Measurements from ENCODE around the gene RASIP1. TPM values are rescaled to one million over a fixed set of nuclear protein-coding genes. Genes with fewer than 3 reads are reported as not detected.
"Not testable (repeated sequence)": the region's sequence is repeated elsewhere in the genome, so short reads cannot be mapped to it uniquely, and the experiment has no call there.

Gene RASIP1
- polyA plus RNA-seq (2012; ENCODE audit: missing spikeins): not detected

- FAIRE-seq (no peak), DNase-seq (ENCODE audit: insufficient read length) (no peak)
- no peak for TF ChIP-seq TAF1 (IDR thresholded peaks at IDR 0.05; ENCODE audit: borderline replicate concordance, low read depth, low read length)
- TF ChIP-seq POLR2A (IDR thresholded peaks at IDR 0.05; ENCODE audit: low read depth, low read length): no peak
- TF ChIP-seq POLR2AphosphoS5 (IDR thresholded peaks at IDR 0.05; ENCODE audit: low read depth, low read length): no peak
These were observed at the start of gene RASIP1 for GRCh38 chr19:48740164-48740972. Gene RASIP1 (minus strand): TSS chr19:48740610. CDS start chr19:48740282, 328 bp downstream.

GRCh38 chr19:48787331-48787730, 46.9 kb upstream of the RASIP1 start:
- not testable (repeated sequence) for FAIRE-seq; DNase-seq (ENCODE audit: insufficient read length)

GRCh38 chr19:48786422-48786821, 46.0 kb upstream of the RASIP1 start:
- not testable (repeated sequence) for FAIRE-seq; DNase-seq (ENCODE audit: insufficient read length)

DNA sequence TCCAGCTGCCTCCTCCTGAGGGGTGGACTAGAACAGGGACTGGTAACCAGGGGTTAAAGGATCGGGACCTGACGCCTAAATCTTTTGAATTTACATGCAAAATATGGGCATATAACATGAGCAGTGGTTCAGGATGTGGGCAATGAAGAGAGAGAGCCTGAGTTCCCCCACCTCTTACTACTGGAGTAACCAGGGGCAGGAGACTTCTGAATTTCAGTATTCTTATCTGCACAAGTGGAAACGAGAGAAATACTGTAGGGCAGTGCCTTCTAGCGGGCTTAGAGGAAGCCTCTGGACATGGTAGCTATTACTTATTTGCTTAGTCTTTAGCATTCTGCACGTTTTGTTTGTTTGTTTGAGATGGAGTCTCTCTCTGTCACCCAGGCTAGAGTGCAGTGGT, 44.1 kb upstream of the RASIP1 start:
- DNase-seq (ENCODE audit: insufficient read length) (no peak), FAIRE-seq (no peak)
- TF ChIP-seq POLR2A (IDR thresholded peaks at IDR 0.05; ENCODE audit: low read depth, low read length) (no peak), POLR2AphosphoS5 (IDR thresholded peaks at IDR 0.05; ENCODE audit: low read depth, low read length) (no peak), TAF1 (IDR thresholded peaks at IDR 0.05; ENCODE audit: borderline replicate concordance, low read depth, low read length) (no peak)

DNA sequence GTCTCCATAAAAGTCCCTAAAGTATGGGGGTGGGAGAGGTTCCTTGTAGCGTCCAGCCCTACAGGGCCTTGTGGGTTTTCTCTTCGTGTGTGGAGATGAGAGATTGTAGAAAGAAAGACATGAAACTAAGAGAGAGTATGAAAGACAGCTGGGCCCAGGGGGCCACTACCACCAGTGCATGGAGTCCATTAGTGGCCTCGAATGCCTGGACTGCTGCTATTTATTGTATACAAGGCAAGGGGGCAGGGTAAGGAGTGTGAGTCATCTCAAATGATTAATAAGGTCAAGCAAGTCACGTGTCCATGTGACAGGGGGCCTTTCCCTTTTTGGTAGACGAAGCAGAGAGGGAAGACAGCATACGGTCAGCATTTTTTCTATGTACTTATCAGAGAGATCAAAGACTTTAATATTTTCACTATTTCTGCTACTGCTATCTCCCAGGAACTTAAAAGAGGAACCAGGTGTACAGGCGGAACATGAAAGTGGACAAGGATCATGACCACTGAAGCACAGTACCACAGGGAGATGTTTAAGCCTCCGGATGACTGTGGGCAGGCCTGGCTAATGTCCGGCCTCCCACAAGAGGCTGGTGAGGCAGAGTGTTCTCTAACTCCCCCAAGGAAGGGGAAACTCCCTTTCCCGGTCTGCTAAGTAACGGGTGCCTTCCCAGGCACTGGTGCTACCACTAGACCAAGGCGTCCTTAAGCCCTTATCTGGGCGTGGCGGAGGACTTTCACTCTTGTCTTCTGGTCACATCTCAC, 40.4 kb upstream of the RASIP1 start:
- DNase-seq (ENCODE audit: insufficient read length): no peak
- peak; percentile 21 for FAIRE-seq
- TF ChIP-seq POLR2A (IDR thresholded peaks at IDR 0.05; ENCODE audit: low read depth, low read length): no peak
- TF ChIP-seq TAF1 (IDR thresholded peaks at IDR 0.05; ENCODE audit: borderline replicate concordance, low read depth, low read length): no peak
- TF ChIP-seq POLR2AphosphoS5 (IDR thresholded peaks at IDR 0.05; ENCODE audit: low read depth, low read length): no peak

- DNase-seq (ENCODE audit: insufficient read length) (no peak), FAIRE-seq (no peak)
- TF ChIP-seq POLR2AphosphoS5 (IDR thresholded peaks at IDR 0.05; ENCODE audit: low read depth, low read length) (no peak), POLR2A (IDR thresholded peaks at IDR 0.05; ENCODE audit: low read depth, low read length) (no peak), TAF1 (IDR thresholded peaks at IDR 0.05; ENCODE audit: borderline replicate concordance, low read depth, low read length) (no peak)
These were observed 39.2 kb upstream of the RASIP1 start for GRCh38 chr19:48779636-48780035.

- FAIRE-seq (no peak), DNase-seq (ENCODE audit: insufficient read length) (no peak)
- TF ChIP-seq POLR2A (IDR thresholded peaks at IDR 0.05; ENCODE audit: low read depth, low read length): no peak
- no peak for TF ChIP-seq POLR2AphosphoS5 (IDR thresholded peaks at IDR 0.05; ENCODE audit: low read depth, low read length)
- no peak for TF ChIP-seq TAF1 (IDR thresholded peaks at IDR 0.05; ENCODE audit: borderline replicate concordance, low read depth, low read length)
These were observed 37.3 kb upstream of the RASIP1 start for GRCh38 chr19:48777720-48778119.

DNA sequence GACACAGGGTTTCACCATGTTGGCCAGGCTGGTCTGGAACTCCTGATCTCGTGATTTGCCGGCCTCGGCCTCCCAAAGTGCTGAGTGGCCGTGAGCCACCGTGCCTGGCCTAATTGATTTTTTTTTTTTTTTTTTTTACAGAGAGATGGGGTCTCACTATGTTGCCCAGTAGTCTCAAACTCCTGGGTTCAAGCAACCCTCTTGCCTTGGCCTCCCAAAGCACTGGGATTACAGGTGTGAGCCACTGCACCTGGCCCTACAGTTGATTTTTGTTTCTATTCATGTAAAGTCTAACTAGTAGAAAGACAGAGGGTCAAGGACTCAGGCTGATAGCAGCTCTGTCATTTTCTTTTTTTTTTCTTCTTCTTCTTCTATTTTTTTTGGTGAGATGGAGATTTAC, 36.7 kb upstream of the RASIP1 start:
- no peak for DNase-seq (ENCODE audit: insufficient read length)
- TF ChIP-seq POLR2AphosphoS5 (IDR thresholded peaks at IDR 0.05; ENCODE audit: low read depth, low read length) (no peak), TAF1 (IDR thresholded peaks at IDR 0.05; ENCODE audit: borderline replicate concordance, low read depth, low read length) (no peak), POLR2A (IDR thresholded peaks at IDR 0.05; ENCODE audit: low read depth, low read length) (no peak)
- no peak for FAIRE-seq

- no peak for TF ChIP-seq POLR2A (IDR thresholded peaks at IDR 0.05; ENCODE audit: low read depth, low read length)
- TF ChIP-seq POLR2AphosphoS5 (IDR thresholded peaks at IDR 0.05; ENCODE audit: low read depth, low read length): no peak
- TF ChIP-seq TAF1 (IDR thresholded peaks at IDR 0.05; ENCODE audit: borderline replicate concordance, low read depth, low read length): no peak
- DNase-seq (ENCODE audit: insufficient read length) (no peak), FAIRE-seq (no peak)
These were observed 32.1 kb upstream of the RASIP1 start for GRCh38 chr19:48772503-48772953.

- DNase-seq (ENCODE audit: insufficient read length) (no peak), FAIRE-seq (no peak)
- no peak for TF ChIP-seq TAF1 (IDR thresholded peaks at IDR 0.05; ENCODE audit: borderline replicate concordance, low read depth, low read length)
- no peak for TF ChIP-seq POLR2AphosphoS5 (IDR thresholded peaks at IDR 0.05; ENCODE audit: low read depth, low read length)
- no peak for TF ChIP-seq POLR2A (IDR thresholded peaks at IDR 0.05; ENCODE audit: low read depth, low read length)
These were observed 30.5 kb upstream of the RASIP1 start for GRCh38 chr19:48770734-48771472.

DNA sequence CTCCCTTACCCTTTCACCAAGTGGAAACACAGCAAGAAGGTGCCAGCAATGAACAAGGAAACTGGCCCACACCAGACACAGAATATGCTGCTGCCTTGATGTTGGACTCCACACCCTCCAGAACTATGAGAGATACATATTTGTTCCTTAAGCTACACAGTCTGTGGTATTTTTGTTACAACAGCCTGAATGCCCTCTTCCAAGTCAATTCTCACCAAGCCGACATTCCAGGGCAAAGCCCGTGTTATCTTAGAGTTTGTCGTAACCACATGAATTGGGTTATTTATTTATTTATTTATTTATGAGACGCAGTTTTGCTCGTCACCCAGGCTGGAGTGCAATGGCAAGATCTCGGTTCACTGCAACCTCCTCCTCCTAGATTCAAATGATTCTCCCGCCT, 29.9 kb upstream of the RASIP1 start:
- DNase-seq (ENCODE audit: insufficient read length) (no peak), FAIRE-seq (no peak)
- TF ChIP-seq POLR2AphosphoS5 (IDR thresholded peaks at IDR 0.05; ENCODE audit: low read depth, low read length) (no peak), TAF1 (IDR thresholded peaks at IDR 0.05; ENCODE audit: borderline replicate concordance, low read depth, low read length) (no peak), POLR2A (IDR thresholded peaks at IDR 0.05; ENCODE audit: low read depth, low read length) (no peak)

Measured in GM12892 (cell line).